GM12872 (cell line): ENCODE measurements around the gene POLR3H.

Source experiments
- CTCF ChIP-seq: IDR thresholded peaks from 3 replicates; pipeline ENCODE4 v1.5.1; 2011; ENCODE audit warnings: low read depth, mild to moderate bottlenecking, low read length, moderate library complexity; ENCODE audit not compliant: insufficient read depth

Gene POLR3H

GRCh38 chr22:41525450-41526225 is 18.6 kb downstream of the POLR3H start:
- TF ChIP-seq CTCF, result no peak

- TF ChIP-seq CTCF, result no peak
Observed at GRCh38 chr22:41524809-41525449, 19.3 kb downstream of the POLR3H start.

- TF ChIP-seq CTCF, result no peak
Observed at GRCh38 chr22:41524251-41524661, 20.0 kb downstream of the POLR3H start.

GRCh38 chr22:41523464-41524221 is 20.6 kb downstream of the POLR3H start:
- no peak for TF ChIP-seq CTCF

GRCh38 chr22:41522813-41523212 is 21.5 kb downstream of the POLR3H start:
- no peak for TF ChIP-seq CTCF

GRCh38 chr22:41521126-41521525 is 23.1 kb downstream of the POLR3H start:
- no peak for TF ChIP-seq CTCF

GRCh38 chr22:41518048-41518347 is 26.3 kb downstream of the POLR3H start:
- no peak for TF ChIP-seq CTCF
